Upper lobe of left lung (tissue), 4 donors: ENCODE results near the gene MYOD1.

Source experiments
- CTCF ChIP-seq, 6 experiments: fragments of 450-650 bp in 4 of 6; fragments of 200-600 bp in 2 of 6; sonication (generic) in 2 of 6; IDR thresholded peaks; one replicate each; pipeline ENCODE4 v1.5.1; 2016 to 2019; ENCODE audit warnings: antibody characterized with exemption in 6 of 6
- POLR2AphosphoS5 ChIP-seq, 2 donors: sonication (generic); formaldehyde crosslinking; IDR thresholded peaks; one replicate each; pipeline ENCODE4 v1.5.1; 2017; ENCODE audit warnings: antibody characterized with exemption in 2 of 2

GRCh38 chr11:17746096-17746495, 26.7 kb downstream of the MYOD1 start:
- TF ChIP-seq POLR2AphosphoS5 (IDR thresholded peaks at IDR 0.05) = no peak
- TF ChIP-seq CTCF (IDR thresholded peaks at IDR 0.05) = no peak
